ENCODE data around the gene RPL6.

RPL6 gene

DNA sequence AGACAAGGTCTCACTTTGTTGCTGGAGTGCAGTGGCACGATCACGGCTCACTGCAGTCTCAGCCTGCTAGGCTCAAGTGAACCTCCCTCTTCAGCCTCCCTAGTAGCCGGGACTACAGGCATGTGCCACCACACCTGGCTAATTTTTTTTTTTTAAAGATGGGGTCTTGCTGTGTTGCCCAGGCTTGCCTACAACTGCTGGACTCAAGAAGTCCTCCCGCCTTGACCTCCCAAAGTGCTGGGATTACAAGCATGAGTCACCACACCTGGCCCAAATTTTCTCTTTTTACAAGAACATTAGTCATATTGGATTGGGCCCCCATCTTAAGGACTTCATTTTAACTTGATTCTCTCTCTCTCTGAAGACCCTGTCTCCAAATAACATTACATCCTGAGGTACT lies 20.2 kb downstream of the RPL6 start:
- no peak overlapping the region for H3K4me3 ChIP-seq (ENCODE audit: low read depth, low read length)
- DNase-seq (ENCODE audit: low read depth), result no peak
- in situ Hi-C loops (cut with HindIII; ENCODE audit: low sequenced_read_pairs), result no loop called here
- TF ChIP-seq, protein P1, sequence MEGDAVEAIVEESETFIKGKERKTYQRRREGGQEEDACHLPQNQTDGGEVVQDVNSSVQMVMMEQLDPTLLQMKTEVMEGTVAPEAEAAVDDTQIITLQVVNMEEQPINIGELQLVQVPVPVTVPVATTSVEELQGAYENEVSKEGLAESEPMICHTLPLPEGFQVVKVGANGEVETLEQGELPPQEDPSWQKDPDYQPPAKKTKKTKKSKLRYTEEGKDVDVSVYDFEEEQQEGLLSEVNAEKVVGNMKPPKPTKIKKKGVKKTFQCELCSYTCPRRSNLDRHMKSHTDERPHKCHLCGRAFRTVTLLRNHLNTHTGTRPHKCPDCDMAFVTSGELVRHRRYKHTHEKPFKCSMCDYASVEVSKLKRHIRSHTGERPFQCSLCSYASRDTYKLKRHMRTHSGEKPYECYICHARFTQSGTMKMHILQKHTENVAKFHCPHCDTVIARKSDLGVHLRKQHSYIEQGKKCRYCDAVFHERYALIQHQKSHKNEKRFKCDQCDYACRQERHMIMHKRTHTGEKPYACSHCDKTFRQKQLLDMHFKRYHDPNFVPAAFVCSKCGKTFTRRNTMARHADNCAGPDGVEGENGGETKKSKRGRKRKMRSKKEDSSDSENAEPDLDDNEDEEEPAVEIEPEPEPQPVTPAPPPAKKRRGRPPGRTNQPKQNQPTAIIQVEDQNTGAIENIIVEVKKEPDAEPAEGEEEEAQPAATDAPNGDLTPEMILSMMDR (IDR thresholded peaks at IDR 0.05; ENCODE audit: low read depth, low read length, missing control alignments), result no peak

DNA sequence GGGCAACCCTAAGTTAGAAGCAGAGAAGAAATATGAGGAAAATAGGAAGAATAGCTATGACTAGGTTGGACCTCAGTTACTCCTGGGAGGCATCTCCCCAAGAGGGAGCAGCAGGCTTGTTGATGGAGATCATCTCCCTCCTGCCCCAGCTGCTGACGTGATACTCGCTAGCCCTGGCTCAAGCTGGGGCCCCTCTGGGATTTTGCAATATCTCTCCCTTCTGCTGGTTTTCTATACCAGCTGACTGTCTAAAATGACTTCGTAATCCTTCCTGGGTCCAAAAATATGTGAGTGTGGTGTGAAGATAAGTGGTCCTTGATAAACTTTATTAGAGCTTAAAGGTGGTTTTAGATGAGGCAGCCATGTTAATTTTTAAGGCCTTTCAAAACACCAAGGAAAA lies 22.7 kb downstream of the RPL6 start:
- H3K4me3 ChIP-seq (ENCODE audit: low read depth, low read length), result no peak overlapping the region
- DNase-seq (ENCODE audit: low read depth), result no peak
- TF ChIP-seq, protein P1 (IDR thresholded peaks at IDR 0.05; ENCODE audit: low read depth, low read length, missing control alignments), result no peak
- in situ Hi-C loops (cut with HindIII; ENCODE audit: low sequenced_read_pairs), result no loop called here

DNA sequence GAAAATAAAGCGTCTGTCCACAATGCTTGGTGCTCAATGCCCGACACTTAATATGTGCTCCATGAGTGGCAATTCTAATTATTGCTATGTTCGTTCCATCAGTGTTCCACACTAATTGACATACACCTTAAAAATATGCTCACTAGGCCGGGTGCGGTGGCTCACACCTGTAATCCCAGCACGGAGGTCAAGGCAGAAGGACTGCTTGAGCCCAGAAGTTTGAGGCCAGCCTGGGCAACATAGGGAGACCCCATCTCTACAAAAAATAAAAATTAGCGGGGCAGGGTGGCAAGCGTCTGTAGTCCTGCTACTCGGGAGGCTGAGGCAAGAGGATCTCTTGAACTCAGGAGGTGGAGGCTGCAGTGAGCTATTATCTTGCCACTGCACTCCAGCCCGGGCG lies 26.5 kb downstream of the RPL6 start:
- in situ Hi-C loops (cut with HindIII; ENCODE audit: low sequenced_read_pairs), result no loop called here
- no peak for DNase-seq (ENCODE audit: low read depth)
- TF ChIP-seq, protein P1 (IDR thresholded peaks at IDR 0.05; ENCODE audit: low read depth, low read length, missing control alignments), result no peak
- peak overlapping the region; percentile 66 for H3K4me3 ChIP-seq (ENCODE audit: low read depth, low read length)

DNA sequence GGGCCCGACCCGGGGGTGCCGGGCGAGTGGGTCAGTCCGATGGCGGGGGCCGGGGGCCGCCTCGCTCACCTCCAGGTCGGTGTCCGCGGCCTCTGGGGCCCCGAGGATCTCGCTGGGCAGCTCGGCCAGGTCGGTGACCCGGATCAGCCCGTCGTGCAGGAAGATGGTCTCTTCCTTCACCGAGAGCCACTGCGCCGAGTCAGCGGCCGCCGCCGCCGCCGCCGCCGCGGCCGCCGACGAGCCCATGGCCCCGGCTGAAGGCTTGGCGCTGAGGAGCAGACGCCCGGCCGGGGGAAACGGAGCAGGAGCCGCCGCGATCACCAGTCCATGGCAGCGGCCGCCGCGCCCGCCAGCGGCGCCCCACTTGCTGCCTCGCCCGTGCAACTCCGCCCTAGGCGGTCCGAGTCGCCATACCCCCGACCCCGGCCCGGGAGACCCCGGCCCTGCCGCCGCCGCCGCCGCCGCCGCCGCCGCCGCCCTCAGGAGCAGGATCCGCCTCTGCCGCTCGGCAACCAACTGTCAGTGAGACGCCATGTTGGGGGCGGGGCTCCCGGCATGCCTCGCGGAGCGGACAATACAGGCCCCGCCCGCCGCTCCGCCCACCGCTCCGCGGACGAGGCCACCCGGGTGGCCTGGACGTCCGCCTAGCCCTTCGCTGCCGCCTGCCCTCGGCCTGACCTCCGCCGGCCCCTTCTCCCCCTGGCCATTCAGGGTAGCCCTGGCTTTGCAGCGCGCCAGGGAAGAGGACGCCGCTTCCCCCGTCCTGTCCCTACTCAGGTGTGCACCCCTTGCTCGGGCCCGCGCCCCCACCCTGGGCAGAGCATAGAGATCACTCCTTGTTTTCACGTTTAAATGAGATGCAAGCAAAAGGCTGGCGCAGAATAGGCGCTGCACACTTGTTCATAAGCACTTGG lies 27.3 kb downstream of the RPL6 start, which contains the start of gene HECTD4:
HECTD4 (minus strand) TSS at position 549 of the 914 bp plus-strand sequence; CDS start at position 246, 303 bp downstream.
- in situ Hi-C loops (cut with HindIII; ENCODE audit: low sequenced_read_pairs), result no loop called here
- TF ChIP-seq, protein P1 (IDR thresholded peaks at IDR 0.05; ENCODE audit: low read depth, low read length, missing control alignments), result no peak
- H3K4me3 ChIP-seq (ENCODE audit: low read depth, low read length), result peak within 1 kb of the TSS; percentile 66
- peak; percentile 46 for DNase-seq (ENCODE audit: low read depth)

DNA sequence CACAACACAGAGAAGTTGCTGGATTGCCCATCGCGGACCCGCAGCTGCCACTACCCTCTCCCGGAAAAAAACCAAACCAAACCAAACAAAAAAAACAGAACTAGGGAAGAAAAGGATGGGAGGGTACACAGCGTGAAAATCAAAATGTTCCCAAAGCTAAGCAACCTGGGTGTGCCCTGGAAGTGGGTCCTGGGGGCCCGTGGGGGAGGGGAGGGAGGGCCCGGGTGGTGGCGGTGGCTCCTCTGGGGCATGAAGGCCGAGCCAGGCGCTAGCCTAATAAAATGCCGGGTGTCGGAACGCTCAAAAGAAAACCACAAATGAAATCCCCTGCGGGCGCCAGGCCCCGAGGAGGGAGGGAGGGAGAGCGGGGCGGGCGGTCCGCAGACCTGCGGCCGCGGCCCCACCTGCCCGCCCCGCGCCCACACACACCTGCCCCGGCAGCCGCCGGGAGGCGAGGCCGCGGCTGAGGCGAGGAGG lies 28.0 kb downstream of the RPL6 start:
- H3K4me3 ChIP-seq (ENCODE audit: low read depth, low read length), result peak overlapping the region; percentile 66
- DNase-seq (ENCODE audit: low read depth), result no peak
- in situ Hi-C loops (cut with HindIII; ENCODE audit: low sequenced_read_pairs), result no loop called here
- TF ChIP-seq, protein P1 (IDR thresholded peaks at IDR 0.05; ENCODE audit: low read depth, low read length, missing control alignments), result no peak

DNA sequence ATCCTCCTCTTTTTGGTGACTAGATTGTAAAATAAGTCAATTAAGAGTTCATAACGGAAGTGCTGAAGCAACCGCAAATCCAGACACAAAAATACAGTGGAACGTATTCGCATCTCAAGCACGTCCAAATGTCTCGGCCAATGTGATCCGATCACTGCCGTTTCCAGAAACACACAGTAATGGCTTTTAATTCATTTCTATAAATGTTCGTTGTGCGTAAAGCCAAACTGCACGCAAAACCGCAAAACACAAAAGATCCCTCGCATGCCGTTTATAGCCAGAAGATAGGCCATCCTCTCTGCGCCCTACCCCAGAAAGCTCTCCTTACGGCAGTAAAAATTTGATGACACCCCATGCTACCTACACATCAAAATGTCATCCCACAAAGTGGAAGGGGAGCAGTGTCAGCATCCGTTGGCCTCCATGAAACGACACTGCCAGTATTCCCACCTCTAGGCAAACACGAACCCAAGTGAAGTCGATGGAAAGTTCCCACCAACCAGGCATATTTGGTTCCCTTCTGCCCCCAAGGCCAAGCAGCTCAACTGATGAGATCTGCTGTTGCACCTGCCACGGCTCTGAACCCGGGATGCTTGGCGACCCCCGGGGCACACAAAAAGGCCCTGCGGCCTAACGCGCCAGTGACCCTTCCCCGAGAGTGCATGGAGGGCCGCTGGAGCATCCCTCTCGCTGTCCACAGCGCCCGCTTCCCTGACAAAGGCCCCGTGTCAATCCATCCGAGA lies 28.6 kb downstream of the RPL6 start:
- TF ChIP-seq, protein P1 (IDR thresholded peaks at IDR 0.05; ENCODE audit: low read depth, low read length, missing control alignments), result no peak
- no peak for DNase-seq (ENCODE audit: low read depth)
- H3K4me3 ChIP-seq (ENCODE audit: low read depth, low read length), result peak overlapping the region; percentile 66
- in situ Hi-C loops (cut with HindIII; ENCODE audit: low sequenced_read_pairs), result no loop called here
